H9 (cell line): ENCODE results near the gene DISP3. TPM values are rescaled to one million over a fixed set of nuclear protein-coding genes. Genes with fewer than 3 reads are reported as not detected.

ENCODE experiments used
- DNase-seq: peaks from one replicate; pipeline ENCODE4 v3.0.0-alpha.2; 2017
- H2AFZ ChIP-seq: one replicate; pipeline ENCODE4 v1.6.1; 2013; ENCODE audit warnings: mild to moderate bottlenecking, low read length, control low read depth, moderate library complexity
- H2AK5ac ChIP-seq: 2 replicates; pipeline ENCODE4 v1.6.1; 2013; ENCODE audit warnings: low read length, control low read depth, mixed read lengths; ENCODE audit not compliant: insufficient read length
- H2BK120ac ChIP-seq: one replicate; pipeline ENCODE4 v1.6.1; 2013; ENCODE audit warnings: low read depth, mild to moderate bottlenecking, low read length, control low read depth, inconsistent platforms; ENCODE audit not compliant: poor library complexity, severe bottlenecking
- H2BK12ac ChIP-seq: 2 replicates; pipeline ENCODE4 v1.6.1; 2013; ENCODE audit warnings: low read length, control low read depth, mixed read lengths, low read depth; ENCODE audit not compliant: insufficient read length
- H2BK15ac ChIP-seq: 2 replicates; pipeline ENCODE4 v1.6.1; 2013; ENCODE audit warnings: low read depth, low read length, control low read depth
- H2BK20ac ChIP-seq: one replicate; pipeline ENCODE4 v1.6.1; 2013; ENCODE audit warnings: low read depth, mild to moderate bottlenecking, low read length, control low read depth, inconsistent platforms; ENCODE audit not compliant: poor library complexity, severe bottlenecking
- H2BK5ac ChIP-seq: 2 replicates; pipeline ENCODE4 v1.6.1; 2013; ENCODE audit warnings: low read length, control low read depth, mixed read lengths; ENCODE audit not compliant: insufficient read length
- H3K14ac ChIP-seq: 2 replicates; pipeline ENCODE4 v1.6.1; 2013; ENCODE audit warnings: low read length, control low read depth; ENCODE audit not compliant: insufficient read depth
- H3K18ac ChIP-seq: 2 replicates; pipeline ENCODE4 v1.6.1; 2013; ENCODE audit warnings: low read depth, mild to moderate bottlenecking, mixed read lengths, low read length, control low read depth; ENCODE audit not compliant: insufficient read length
- H3K23ac ChIP-seq: 2 replicates; pipeline ENCODE4 v1.6.1; 2013; ENCODE audit warnings: low read length, control low read depth, mixed read lengths, low read depth; ENCODE audit not compliant: insufficient read length
- H3K23me2 ChIP-seq: 2 replicates; pipeline ENCODE4 v1.6.1; 2013; ENCODE audit warnings: low read depth, mild to moderate bottlenecking, mixed read lengths, low read length, control low read depth; ENCODE audit not compliant: insufficient read length, poor library complexity, severe bottlenecking
- H3K27ac ChIP-seq: 2 replicates; pipeline ENCODE4 v1.5.1; 2013; ENCODE audit warnings: low read length, control low read depth, mixed read lengths, low read depth; ENCODE audit not compliant: insufficient read length
- H3K27me3 ChIP-seq: 2 replicates; pipeline ENCODE4 v1.6.1; 2013; ENCODE audit warnings: low read length, control low read depth, inconsistent platforms; ENCODE audit not compliant: insufficient read depth
- H3K4ac ChIP-seq: 2 replicates; pipeline ENCODE4 v1.6.1; 2013; ENCODE audit warnings: low read depth, mild to moderate bottlenecking, control low read depth, inconsistent platforms, low read length, moderate library complexity
- H3K4me1 ChIP-seq: 2 replicates; pipeline ENCODE4 v1.6.1; 2013; ENCODE audit warnings: low read length, control low read depth, inconsistent platforms; ENCODE audit not compliant: insufficient read depth
- H3K4me2 ChIP-seq: 2 replicates; pipeline ENCODE4 v1.6.1; 2013; ENCODE audit warnings: low read length, control low read depth, mixed read lengths; ENCODE audit not compliant: insufficient read length, insufficient read depth
- H3K56ac ChIP-seq: 2 replicates; pipeline ENCODE4 v1.6.1; 2013; ENCODE audit warnings: low read depth, mild to moderate bottlenecking, mixed read lengths, low read length, control low read depth; ENCODE audit not compliant: insufficient read length
- H3K79me1 ChIP-seq: 2 replicates; pipeline ENCODE4 v1.6.1; 2013; ENCODE audit warnings: low read depth, mild to moderate bottlenecking, moderate library complexity, low read length, control low read depth, inconsistent platforms; ENCODE audit not compliant: insufficient read depth, poor library complexity, severe bottlenecking
- H3K79me2 ChIP-seq: 2 replicates; pipeline ENCODE4 v1.6.1; 2013; ENCODE audit warnings: low read length, control low read depth, inconsistent platforms; ENCODE audit not compliant: insufficient read depth
- H3K9ac ChIP-seq: 2 replicates; pipeline ENCODE4 v1.6.1; 2013; ENCODE audit warnings: low read length, control low read depth, mixed read lengths; ENCODE audit not compliant: insufficient read length; ENCODE audit errors: extremely low read depth
- H3K9me3 ChIP-seq: one replicate; pipeline ENCODE4 v1.6.1; 2013; ENCODE audit warnings: low read depth, low read length, inconsistent platforms; ENCODE audit not compliant: control insufficient read depth
- H3T11ph ChIP-seq: one replicate; pipeline ENCODE4 v1.6.1; 2013; ENCODE audit warnings: mild to moderate bottlenecking, low read length, control low read depth, inconsistent platforms
- H4K20me1 ChIP-seq: one replicate; pipeline ENCODE4 v1.6.1; 2013; ENCODE audit not compliant: control insufficient read depth, insufficient read length, insufficient read depth
- H4K5ac ChIP-seq: 2 replicates; pipeline ENCODE4 v1.6.1; 2013; ENCODE audit warnings: low read depth, mild to moderate bottlenecking, mixed read lengths, low read length, control low read depth; ENCODE audit not compliant: insufficient read length
- H4K8ac ChIP-seq: replicated peaks from 2 replicates; pipeline ENCODE4 v1.6.1; 2013; ENCODE audit warnings: low read length, control low read depth, mixed read lengths, low read depth; ENCODE audit not compliant: insufficient read length
- H4K91ac ChIP-seq: 2 replicates; pipeline ENCODE4 v1.6.1; 2013; ENCODE audit warnings: low read depth, mild to moderate bottlenecking, moderate library complexity, mixed read lengths, low read length, control low read depth; ENCODE audit not compliant: insufficient read length
- H3K27ac Mint-ChIP-seq, 3 experiments: 2 replicates in 2 of 3; 3 replicates in 1 of 3; pipeline ENCODE4 v1.8.0; 2020 to 2021; ENCODE audit warnings: mixed read lengths in 3 of 3, mild to moderate bottlenecking in 1 of 3, moderate library complexity in 1 of 3
- H3K27me3 Mint-ChIP-seq: 2 replicates; pipeline ENCODE4 v1.8.0; 2021; ENCODE audit warnings: low read depth, mild to moderate bottlenecking, moderate library complexity, mixed read lengths
- H3K36me3 Mint-ChIP-seq, 3 experiments: 2 replicates in 2 of 3; 3 replicates in 1 of 3; pipeline ENCODE4 v1.8.0; 2020 to 2021; ENCODE audit warnings: low read depth in 3 of 3, mixed read lengths in 3 of 3; ENCODE audit not compliant: insufficient read depth in 1 of 3
- H3K4me1 Mint-ChIP-seq, 2 experiments: 2 replicates each; pipeline ENCODE4 v1.8.0; 2020; ENCODE audit warnings: mixed read lengths in 2 of 2
- H3K4me3 Mint-ChIP-seq, 2 experiments: 2 replicates in 1 of 2; 3 replicates in 1 of 2; pipeline ENCODE4 v1.8.0; 2020 to 2021; ENCODE audit warnings: mild to moderate bottlenecking in 2 of 2, mixed read lengths in 2 of 2, moderate library complexity in 1 of 2
- H3K9me3 Mint-ChIP-seq, 2 experiments: 2 replicates in 1 of 2; 3 replicates in 1 of 2; pipeline ENCODE4 v1.8.0; 2020; ENCODE audit warnings: mild to moderate bottlenecking in 2 of 2, mixed read lengths in 2 of 2, moderate library complexity in 1 of 2
- CTCF ChIP-seq: fragments of 200-600 bp; sonication (generic); conservative IDR thresholded peaks from 3 replicates; pipeline ENCODE4 v1.8.0; 2021; ENCODE audit warnings: antibody characterized with exemption, mild to moderate bottlenecking
- WGBS: extraction: QIAGEN DNeasy Blood & Tissue Kit; methylation state at CpG from one replicate; pipeline ENCODE4 v1.1.7; 2013; ENCODE audit warnings: missing lambda C conversion rate, low lambda C conversion rate, mixed read lengths; ENCODE audit not compliant: insufficient read length; ENCODE audit errors: extremely low coverage; 5-methylcytosine and 5-hydroxymethylcytosine counted together
- total RNA-seq: library from RNA; stranded (reverse); gene quantifications from 2 replicates; pipeline ENCODE4 v1.2.1, GENCODE V29; 2021

The DISP3 gene
- total RNA-seq, 1 experiment from 2014 or later = 3.5 TPM

DNA sequence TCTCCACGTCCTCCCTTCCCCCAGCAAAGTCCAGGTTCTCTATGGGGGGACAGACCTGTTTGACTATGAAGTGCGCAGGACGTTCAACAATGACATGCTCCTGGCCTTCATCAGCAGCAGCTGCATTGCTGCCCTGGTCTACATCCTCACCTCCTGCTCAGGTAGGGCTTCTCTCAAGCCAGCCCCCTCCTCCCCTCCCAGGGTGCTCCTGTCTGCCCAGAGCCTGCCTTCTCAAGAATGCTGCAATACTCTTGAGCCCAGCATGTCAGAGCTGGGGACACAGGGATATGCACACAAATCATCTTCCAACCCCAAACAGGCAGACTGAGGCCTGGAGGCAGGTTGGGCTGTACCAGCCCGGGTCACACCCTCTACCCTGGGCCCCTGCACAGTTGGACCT is 35.4 kb downstream of the DISP3 start:
- no peak overlapping the region for H3K4ac ChIP-seq
- H4K20me1 ChIP-seq = no peaks in the 10 kb centered on the region
- no peak overlapping the region for H4K8ac ChIP-seq
- no peak overlapping the region for H4K91ac ChIP-seq
- H2AFZ ChIP-seq = no peak overlapping the region
- no peaks in the 10 kb centered on the region for H3K79me1 ChIP-seq
- H3K9me3 Mint-ChIP-seq = peaks cover 19 to 36% of the 10 kb centered on the region in 2 experiments
- H3K4me3 Mint-ChIP-seq = no peak overlapping the region
- no peak overlapping the region for H3K4me2 ChIP-seq
- H2BK12ac ChIP-seq = no peak overlapping the region
- H2AK5ac ChIP-seq = no peak overlapping the region
- H3K18ac ChIP-seq = no peak overlapping the region
- no peak for DNase-seq
- no peaks in the 10 kb centered on the region for H3K4me1 ChIP-seq
- no peak overlapping the region for H2BK15ac ChIP-seq
- H3K27ac Mint-ChIP-seq = peak overlapping the region in 1 of 3 experiments; percentile 22; a peak in 1 of 7 replicates
- H3K14ac ChIP-seq = no peak overlapping the region
- no peaks in the 10 kb centered on the region for H3K27me3 ChIP-seq
- H4K5ac ChIP-seq = no peak overlapping the region
- H3K9ac ChIP-seq = no peak overlapping the region
- H3K36me3 Mint-ChIP-seq = peaks cover 28 to 52% (median 36%) of the 10 kb centered on the region in 3 experiments
- H3K23ac ChIP-seq = no peak overlapping the region
- H2BK20ac ChIP-seq = no peak overlapping the region
- no peaks in the 10 kb centered on the region for H3K79me2 ChIP-seq
- H3K9me3 ChIP-seq = no peaks in the 10 kb centered on the region
- no CpG with 5 or more reads among the region's 4 CpGs for WGBS
- H3K4me1 Mint-ChIP-seq = peaks cover 14 to 18% of the 10 kb centered on the region in 2 experiments
- no peak overlapping the region for H2BK5ac ChIP-seq
- H3K27ac ChIP-seq = no peak overlapping the region
- H3K23me2 ChIP-seq = no peaks in the 10 kb centered on the region
- H3K56ac ChIP-seq = no peak overlapping the region
- no peak for TF ChIP-seq CTCF
- H3T11ph ChIP-seq = no peak overlapping the region
- no peaks in the 10 kb centered on the region for H3K27me3 Mint-ChIP-seq
- no peak overlapping the region for H2BK120ac ChIP-seq
